ENCODE measurements around the gene COPS7B. TPM values are rescaled to one million over a fixed set of nuclear protein-coding genes. Genes with fewer than 3 reads are reported as not detected.
"Not testable (repeated sequence)": the region's sequence is repeated elsewhere in the genome, so short reads cannot be mapped to it uniquely, and the experiment has no call there.

The COPS7B gene
- polyA plus RNA-seq (ENCODE audit: insufficient read length): 39.2 TPM

DNA sequence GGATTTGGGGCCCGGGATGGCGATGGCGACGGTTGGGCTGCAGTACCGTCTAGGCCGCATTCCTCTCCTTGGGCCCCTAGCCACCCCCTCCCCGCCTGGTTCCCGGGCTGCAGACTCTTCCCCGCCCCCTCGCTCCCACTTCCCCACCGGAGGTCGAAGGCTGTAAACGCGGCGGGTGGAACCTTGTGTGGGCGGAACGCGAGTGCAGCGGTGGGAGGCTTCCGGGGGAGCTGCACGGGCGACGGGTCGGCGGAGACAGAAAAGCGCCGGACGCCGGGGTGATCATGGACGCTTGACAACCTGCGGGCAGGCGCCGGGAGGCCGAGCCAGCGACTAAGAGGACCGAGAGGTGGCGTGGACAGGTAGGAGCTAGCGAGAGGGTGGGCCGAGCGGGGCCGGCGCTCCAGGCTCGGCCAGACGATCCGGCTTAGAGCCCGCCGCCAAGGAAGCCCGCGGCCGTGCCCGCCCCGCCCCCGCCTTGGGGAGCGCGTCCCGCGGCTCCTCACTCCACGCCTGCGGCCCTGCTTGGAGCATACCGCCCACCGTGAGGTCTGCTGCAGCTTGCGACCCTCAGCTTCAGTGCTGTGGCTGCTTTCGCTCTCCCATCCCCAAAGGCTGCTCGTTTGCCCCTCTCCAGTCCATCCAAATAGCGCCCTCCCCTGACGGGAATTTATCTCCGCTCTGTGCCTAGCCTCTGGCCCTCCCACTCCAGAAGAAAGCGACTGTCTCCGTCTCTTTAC is at the start of gene COPS7B:
Gene COPS7B, plus strand, starts transcription at position 269 of the 740 bp plus-strand sequence. CDS start 2,126 bp downstream, outside the sequence.
- peak; percentile 49 for DNase-seq (ENCODE audit: low read depth)

DNA sequence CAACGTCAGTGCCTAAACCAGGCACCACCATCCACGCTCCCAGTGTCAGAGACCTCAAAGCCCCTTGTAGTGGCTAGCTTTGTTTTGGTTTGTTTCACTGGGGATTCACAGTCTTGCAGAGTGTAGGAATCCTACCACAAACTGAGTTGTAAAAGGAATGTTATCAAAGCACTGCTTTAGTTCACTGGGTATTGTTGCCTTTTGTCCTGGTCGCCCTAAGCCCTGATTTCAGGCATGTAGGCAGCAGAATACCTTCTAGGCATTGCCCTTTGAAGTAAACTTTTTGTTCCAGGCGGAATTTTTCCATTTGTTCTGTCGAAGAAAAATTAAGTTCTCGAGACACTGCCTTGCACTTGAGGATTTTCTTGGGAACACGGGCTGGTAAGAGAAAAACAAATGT is 48.5 kb upstream of the COPS7B start:
- DNase-seq (ENCODE audit: low read depth): no peak

DNA sequence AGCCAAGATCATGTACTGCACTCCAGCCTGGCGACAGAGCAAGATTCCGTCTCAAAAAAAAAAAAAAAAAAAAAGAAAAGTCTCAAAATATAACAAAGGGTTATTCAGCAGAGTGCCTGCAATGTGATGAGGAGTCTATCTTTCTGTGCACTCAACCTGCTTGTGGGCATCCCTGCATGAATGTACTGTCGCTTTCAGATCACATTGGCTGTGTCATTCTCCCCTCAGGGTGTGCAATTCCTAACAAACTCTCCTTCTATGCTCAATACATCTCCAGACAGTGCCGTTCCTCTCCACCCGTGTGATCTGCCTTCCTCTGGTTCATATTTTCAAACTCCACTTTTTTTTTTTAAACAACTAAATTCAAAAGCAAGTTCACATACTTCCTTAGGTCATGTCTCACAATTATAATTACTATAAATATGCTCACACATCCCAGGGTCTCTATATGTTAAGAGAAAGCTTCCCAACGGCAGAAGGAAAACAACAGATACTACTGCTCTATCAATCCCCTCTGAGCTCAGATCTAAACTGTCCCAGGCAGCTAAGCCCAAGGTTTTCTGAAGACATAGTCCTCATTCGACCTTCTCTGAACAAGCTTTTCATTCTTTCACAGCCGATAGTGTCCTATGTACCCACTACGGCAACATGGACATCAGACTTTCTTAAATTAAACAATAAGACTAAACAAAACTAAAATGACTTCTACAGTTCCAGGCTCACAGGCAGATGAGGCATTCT is 42.7 kb upstream of the COPS7B start:
- DNase-seq (ENCODE audit: low read depth): no peak

GRCh38 chr2:231745303-231746038 is 40.8 kb upstream of the COPS7B start:
- DNase-seq (ENCODE audit: low read depth): no peak

DNA sequence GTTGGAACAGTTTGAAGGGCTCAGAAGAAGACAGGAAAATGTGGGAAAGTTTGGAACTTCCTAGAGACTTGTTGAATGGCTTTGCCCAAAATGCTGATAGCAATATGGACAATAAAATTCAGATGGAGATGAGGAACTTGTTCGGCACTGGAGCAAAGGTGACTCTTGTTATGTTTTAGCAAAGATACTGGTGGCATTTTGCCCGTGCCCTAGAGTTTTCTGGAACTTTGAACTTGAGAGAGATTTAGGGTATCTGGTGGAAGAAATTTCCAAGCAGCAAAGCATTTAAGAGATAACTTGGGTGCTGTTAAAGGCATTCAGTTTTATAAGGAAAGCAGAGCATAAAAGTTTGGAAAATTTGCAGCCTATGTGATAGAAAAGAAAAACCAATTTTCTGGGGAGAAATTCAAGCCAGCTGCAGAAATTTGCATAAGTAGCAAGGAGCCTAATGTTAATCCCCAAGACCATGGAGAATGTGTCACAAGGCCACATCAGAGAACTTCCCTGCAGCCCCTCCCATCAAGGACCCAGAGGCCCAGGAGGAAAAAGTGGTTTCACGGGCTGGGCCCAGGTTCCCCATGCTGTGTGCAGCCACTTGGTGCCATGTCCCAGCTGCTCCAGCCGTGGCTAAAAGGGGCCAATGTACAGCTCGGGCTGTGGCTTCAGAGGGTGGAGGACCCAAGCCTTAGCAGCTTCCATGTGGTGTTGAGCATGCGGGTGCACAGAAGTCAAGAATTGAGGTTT is 37.9 kb upstream of the COPS7B start:
- not testable (repeated sequence) for DNase-seq (ENCODE audit: low read depth)

GRCh38 chr2:231749016-231749415 is 37.2 kb upstream of the COPS7B start:
- not testable (repeated sequence) for DNase-seq (ENCODE audit: low read depth)

DNA sequence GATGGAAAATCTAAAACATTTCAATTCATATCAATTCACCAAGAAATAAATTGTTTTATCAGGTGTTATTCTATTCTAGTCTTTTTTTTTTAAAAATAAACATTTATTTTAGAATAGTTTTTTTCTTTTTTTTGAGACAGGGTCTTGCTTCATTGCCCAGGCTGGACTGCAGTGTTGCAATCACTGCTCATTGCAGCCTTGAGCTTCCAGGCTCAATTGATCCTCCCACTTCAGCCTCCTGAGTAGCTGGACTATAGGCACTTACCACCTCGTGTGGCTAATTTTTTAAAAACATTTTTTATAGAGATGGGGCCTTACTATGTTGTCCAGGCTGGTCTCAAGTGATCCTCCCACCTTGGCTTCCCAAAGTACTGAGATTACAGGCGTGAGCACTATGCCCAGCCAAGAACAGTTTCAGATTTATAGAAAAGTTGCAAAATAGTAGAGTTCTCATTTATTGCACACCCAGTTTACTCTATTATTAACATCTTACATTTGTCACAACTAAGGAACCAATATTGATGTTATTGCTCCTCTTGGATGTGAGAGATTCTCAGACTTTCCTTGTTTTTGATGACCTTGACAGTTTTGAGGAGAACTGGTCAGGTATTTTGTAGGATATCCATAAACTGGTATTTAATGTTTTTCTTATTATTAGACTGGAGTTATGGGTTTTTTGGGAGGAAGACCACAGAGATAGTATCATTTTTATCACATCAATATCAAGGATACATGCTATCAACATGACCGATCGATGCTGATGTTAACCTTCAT is 35.0 kb upstream of the COPS7B start:
- DNase-seq (ENCODE audit: low read depth): no peak

DNA sequence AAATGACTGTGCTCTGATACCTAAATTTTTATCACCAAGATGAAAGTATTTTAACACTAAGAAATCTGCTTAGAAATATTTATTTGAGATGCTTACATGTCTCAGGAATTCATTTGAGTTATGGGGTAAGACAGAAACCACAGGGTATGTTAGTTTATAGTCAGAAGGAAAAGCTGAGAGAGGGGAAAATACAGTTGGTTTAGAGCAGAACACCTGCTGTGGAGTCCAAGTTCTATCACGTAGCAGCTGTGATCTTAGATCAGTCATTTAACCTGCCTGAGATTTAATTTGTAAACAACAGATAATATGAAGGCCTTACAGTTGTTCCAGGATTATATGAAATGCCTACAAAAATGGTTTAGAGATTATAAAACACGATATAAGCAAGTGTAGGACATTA is 34.2 kb upstream of the COPS7B start:
- DNase-seq (ENCODE audit: low read depth): no peak

DNA sequence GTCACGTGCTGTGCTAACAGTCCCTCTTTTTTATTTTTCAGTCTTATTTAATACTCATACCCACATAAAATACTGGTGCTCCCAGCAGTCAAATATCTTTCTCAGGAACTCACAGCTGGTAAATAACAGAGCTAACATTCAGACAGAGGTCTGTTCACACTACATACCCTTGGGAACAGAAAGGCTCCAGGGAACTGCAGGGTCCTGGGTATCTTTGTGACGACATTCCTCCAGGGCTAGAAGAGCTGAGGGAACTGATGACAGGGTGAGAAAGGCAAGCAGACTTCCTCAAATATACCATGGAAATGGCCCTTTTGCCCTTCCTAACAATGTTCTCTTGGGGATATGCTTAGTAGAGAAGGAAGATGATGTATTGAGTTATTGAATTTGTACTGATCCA is 24.5 kb upstream of the COPS7B start:
- no peak for DNase-seq (ENCODE audit: low read depth)

- DNase-seq (ENCODE audit: low read depth): no peak
Observed at GRCh38 chr2:231764124-231764523, 22.1 kb upstream of the COPS7B start.

DNA sequence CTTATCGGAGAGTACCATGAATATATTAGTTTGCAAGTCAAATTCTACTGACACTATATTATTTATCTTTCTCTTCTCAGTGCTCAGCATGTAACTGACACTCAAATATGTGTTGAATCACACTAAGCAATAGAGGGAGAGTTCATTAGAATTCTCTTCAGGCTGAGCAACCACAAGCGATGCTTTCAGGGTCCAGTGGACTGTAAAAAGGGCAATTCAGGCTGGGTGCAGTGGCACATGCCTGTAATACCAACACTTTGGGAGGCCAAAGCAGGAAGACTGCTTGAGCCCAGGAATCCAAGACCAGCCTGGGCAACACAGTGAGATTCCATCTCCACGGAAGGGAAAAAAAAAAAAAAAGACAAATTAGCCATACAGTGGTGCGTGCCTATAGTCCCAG is 21.5 kb upstream of the COPS7B start:
- no peak for DNase-seq (ENCODE audit: low read depth)

GRCh38 chr2:231765496-231765929 is 20.7 kb upstream of the COPS7B start:
- no peak for DNase-seq (ENCODE audit: low read depth)

GRCh38 chr2:231769170-231770136 is 16.8 kb upstream of the COPS7B start:
- DNase-seq (ENCODE audit: low read depth): no peak

GRCh38 chr2:231780123-231780908 is 5.9 kb upstream of the COPS7B start:
- DNase-seq (ENCODE audit: low read depth): no peak

- peak; percentile 98 for DNase-seq (ENCODE audit: low read depth)
Observed at GRCh38 chr2:231780909-231781797, 5.1 kb upstream of the COPS7B start, which contains the start of gene PDE6D. Gene PDE6D, minus strand, starts transcription at chr2:231781282. Its CDS starts 168 bp downstream, at chr2:231781114.

DNA sequence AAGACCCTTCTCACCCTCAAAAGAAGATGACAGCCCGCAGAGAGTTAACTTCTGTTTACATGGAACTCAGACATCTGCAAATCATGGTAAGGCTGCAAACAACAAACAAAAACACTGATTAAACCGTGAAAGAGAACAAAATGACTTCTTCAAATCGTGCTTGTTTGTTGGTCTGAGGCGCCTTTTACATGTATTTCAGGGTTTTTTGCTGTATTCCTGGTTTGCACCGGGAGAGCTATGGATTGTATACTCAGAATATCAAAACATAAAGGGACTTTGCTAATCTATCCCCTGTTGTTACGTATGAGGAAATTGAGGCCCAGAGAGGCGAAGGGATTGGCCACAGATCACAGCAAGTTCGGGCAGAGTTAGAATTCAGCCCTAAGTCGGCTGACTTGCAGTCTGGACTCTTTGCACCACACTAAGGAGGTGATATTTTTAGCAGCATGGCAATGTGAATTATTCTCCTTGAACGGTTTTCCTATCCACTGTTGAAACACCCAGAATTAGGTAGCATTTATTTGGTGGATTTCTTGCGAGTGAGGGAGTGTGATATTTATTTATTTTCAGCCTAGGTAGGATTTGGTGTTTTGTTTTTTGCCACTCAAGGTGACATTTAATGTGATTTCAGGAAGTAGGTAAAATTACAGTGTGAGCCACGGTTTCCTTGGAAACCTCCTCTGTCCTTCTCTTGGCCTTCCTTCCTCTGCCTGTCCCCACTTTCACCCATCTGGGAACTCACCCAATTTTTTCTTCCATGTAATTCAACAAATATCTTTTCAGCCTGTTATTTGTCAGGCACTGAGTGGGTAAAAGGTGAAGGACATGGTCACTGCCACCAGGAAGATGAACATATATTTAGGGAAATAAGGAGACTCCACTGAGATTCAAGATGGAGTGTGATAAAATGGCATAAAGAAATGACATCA is 4.2 kb upstream of the COPS7B start:
- no peak for DNase-seq (ENCODE audit: low read depth)

DNA sequence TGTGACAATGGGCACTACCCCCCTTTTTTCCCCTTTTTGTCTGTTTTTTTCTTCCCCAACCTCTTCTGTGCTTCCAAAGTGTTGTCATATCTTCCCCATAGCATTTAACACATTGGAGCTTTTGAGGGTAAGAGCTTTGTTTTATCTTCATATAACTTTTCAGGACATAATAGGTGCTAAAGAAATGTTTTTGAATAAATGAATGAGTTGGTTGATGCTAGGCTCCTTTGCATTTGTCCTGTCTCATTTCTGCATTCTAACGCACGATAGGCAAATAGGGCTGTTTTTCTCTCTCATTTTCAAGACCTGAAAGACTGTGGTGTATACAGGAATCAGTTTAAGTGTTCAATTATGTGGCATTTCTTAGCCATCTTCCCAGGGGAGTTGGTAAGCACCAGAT is 832 bp upstream of the COPS7B start:
- DNase-seq (ENCODE audit: low read depth): no peak
